Epithelial cell of esophagus (primary cell): ENCODE measurements around the gene HPX.

Source experiments
- DNase-seq: peaks from one replicate; pipeline ENCODE4 v3.0.0; 2010; ENCODE audit warnings: low read depth
- H3K4me3 ChIP-seq: 2 replicates; pipeline ENCODE4 v1.5.1; 2011; ENCODE audit warnings: mild to moderate bottlenecking, low read length, control low read depth
- CTCF ChIP-seq: IDR thresholded peaks from 2 replicates; pipeline ENCODE4 v1.5.1; 2011; ENCODE audit warnings: low read depth, mild to moderate bottlenecking, low read length, control low read depth, inconsistent platforms; ENCODE audit not compliant: insufficient read depth; ENCODE audit errors: missing control alignments

Gene HPX

GRCh38 chr11:6417907-6418556 is 22.8 kb downstream of the HPX start:
- no peak overlapping the region for H3K4me3 ChIP-seq
- no peak for DNase-seq
- no peak for TF ChIP-seq CTCF

GRCh38 chr11:6415797-6416196 is 25.0 kb downstream of the HPX start:
- H3K4me3 ChIP-seq = no peak overlapping the region
- no peak for TF ChIP-seq CTCF
- DNase-seq = no peak

GRCh38 chr11:6414874-6415328 is 25.9 kb downstream of the HPX start:
- DNase-seq = no peak
- no peak for TF ChIP-seq CTCF
- no peak overlapping the region for H3K4me3 ChIP-seq

- no peak for TF ChIP-seq CTCF
- no peak for DNase-seq
- H3K4me3 ChIP-seq = no peak overlapping the region
Measured at GRCh38 chr11:6413791-6414201, 27.0 kb downstream of the HPX start.

GRCh38 chr11:6411594-6412031 is 29.2 kb downstream of the HPX start:
- TF ChIP-seq CTCF = no peak
- DNase-seq = no peak
- no peak overlapping the region for H3K4me3 ChIP-seq

GRCh38 chr11:6410695-6411430 is 29.9 kb downstream of the HPX start:
- H3K4me3 ChIP-seq = no peak overlapping the region
- TF ChIP-seq CTCF = no peak
- DNase-seq = no peak
